Measurements from ENCODE around the gene SFSWAP.

- TF ChIP-seq CTCF (IDR thresholded peaks at IDR 0.05) (no peak), POLR2A (IDR thresholded peaks at IDR 0.05) (no peak), EP300 (IDR thresholded peaks at IDR 0.05) (no peak)
These were observed 98.0 kb downstream of the SFSWAP start for GRCh38 chr12:131808744-131809371.

All from tibial nerve (tissue), 4 donors.